Cardiac fibroblast (primary cell): ENCODE measurements around the gene MICAL3.
A peak's percentile ranks its signal among the peaks of the same experiment; 100 is the strongest.

Source experiments
- DNase-seq, 2 donors: peaks; one replicate each; pipeline versions ENCODE4 v3.0.0 to v3.0.0-alpha.2; 2010; ENCODE audit warnings: low read depth in 2 of 2
- H3K4me3 ChIP-seq, 2 donors: replicated peaks in 1 of 2; 1 replicate in 1 of 2; 2 replicates in 1 of 2; pipeline ENCODE4 v1.5.1; 2011; ENCODE audit warnings: low read depth in 2 of 2, low read length in 2 of 2, mild to moderate bottlenecking in 2 of 2, moderate library complexity in 1 of 2
- TF ChIP-seq, protein P1 (sequence below): IDR thresholded peaks from one replicate; pipeline ENCODE4 v1.5.1; 2011; ENCODE audit warnings: low read depth, mild to moderate bottlenecking, low read length, inconsistent platforms

The MICAL3 gene

DNA sequence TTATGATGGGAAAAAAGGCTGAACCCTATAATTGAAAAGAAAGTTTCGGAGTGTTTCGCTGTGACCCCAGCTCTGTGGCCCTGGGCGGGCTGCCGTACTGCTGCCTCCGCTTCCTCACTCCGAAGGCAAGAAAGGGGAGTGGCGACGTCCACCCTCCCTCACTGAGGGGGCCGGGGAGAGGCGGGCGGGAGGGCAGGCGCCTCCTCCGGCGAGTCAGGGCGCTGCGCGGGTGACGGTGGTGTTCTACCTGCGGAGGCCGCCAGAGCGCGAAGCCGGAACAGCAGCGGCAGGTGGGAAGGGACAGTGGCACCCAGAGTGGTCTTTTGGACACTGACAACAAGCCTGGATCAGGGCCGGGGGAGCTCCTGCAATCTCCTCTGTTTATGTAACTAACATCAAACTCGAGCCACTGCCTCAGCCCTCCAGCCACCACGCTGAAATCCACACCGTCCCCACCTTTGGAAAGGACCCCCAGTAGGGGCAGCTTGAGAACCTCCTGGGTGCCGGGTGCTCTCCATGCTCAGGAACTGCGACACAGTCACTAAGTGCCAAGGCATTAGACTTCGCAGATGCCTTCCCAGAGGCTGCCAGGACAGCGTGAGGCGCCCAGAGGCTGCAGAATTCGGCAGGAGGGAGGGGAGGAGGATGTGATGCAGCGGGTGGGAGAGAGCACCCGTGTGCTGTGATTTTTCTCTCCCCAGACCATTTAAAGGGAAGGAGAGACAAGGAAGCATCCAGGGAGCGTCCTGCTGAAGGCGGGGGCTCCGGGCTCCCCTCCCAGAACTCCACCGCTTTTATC, 275.6 kb downstream of the MICAL3 start:
- TF ChIP-seq, protein P1, sequence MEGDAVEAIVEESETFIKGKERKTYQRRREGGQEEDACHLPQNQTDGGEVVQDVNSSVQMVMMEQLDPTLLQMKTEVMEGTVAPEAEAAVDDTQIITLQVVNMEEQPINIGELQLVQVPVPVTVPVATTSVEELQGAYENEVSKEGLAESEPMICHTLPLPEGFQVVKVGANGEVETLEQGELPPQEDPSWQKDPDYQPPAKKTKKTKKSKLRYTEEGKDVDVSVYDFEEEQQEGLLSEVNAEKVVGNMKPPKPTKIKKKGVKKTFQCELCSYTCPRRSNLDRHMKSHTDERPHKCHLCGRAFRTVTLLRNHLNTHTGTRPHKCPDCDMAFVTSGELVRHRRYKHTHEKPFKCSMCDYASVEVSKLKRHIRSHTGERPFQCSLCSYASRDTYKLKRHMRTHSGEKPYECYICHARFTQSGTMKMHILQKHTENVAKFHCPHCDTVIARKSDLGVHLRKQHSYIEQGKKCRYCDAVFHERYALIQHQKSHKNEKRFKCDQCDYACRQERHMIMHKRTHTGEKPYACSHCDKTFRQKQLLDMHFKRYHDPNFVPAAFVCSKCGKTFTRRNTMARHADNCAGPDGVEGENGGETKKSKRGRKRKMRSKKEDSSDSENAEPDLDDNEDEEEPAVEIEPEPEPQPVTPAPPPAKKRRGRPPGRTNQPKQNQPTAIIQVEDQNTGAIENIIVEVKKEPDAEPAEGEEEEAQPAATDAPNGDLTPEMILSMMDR = peak; percentile 23
- no peak overlapping the region for H3K4me3 ChIP-seq
- no peak for DNase-seq

DNA sequence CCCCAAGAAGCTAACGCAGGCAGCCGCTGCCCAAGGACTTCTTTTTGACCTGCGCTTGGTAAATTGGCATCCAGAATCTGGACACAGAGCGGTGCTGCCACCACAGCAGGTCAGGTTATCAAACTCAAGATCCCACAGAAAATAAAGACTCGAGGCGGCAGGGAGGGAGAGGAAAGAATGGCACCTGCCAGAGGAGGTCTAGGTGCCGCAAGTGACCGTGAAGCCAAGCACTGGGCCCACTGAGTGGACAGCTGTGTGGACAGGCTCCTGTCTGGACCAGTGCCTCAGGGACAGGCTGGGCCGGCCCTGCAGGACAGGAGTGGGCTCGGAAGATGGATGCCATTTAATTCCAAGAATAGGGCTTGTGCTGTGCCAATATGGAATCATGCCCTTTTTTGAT, 277.4 kb downstream of the MICAL3 start:
- H3K4me3 ChIP-seq = no peak overlapping the region
- DNase-seq = no peak
- TF ChIP-seq, protein P1 = no peak

DNA sequence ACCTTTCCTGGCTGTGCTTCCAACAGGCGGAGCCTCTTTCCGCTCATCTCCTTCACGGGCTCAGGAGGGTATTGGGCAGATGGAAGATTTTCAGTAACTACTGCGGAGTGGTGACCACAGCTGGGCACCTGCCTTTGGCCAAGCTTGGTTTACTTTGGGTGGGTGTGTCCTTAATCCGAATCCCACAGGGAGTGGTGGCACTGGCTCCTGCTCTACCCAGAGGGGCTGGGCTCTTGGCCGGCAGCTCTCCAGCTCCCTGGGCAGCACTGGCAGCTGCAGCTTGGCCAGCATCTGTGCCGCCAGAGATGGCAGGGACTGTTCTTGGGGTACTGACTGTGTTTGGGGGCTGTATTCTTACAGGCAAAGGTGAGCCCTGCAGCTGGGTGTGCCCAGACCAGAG, 279.9 kb downstream of the MICAL3 start:
- TF ChIP-seq, protein P1 = no peak
- H3K4me3 ChIP-seq = no peak overlapping the region

DNA sequence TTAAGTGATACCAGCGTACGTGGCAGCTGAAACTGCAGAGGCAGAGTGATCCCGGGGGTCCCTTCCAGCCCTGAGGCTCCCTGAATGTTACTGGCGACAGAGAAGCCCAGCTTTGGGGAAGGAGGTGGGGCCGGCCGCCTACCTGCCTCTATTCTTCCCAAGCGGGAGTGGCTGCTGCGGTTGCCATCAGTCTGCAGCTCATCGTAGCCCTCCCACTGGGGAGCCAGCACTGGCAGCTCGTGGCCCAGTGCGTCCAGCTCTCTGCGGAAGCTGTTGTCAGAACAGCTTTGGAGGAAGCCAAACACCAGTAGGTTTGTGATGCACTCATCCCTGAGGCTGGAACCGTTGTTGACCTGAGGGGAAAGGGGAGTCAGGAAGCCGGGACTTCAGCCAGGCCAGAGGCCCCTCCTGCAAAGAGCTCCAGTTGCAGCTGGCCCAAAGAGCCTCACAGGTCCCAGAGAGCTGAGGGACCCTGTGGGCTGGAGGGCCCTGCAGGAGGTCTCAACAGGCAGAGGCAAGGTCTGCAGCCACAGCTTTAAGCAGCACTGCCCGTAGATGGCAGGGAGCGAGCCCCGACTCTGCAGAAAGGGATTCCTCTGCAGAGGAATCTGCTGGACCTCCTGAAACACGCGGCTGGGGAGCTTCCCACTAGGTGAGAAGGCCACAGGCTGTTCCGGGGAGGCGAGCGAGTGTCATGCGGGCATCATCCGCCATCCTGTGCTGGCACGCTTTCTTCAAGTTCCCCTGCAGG, 280.5 kb downstream of the MICAL3 start:
- no peak overlapping the region for H3K4me3 ChIP-seq
- no peak for DNase-seq
- TF ChIP-seq, protein P1 = no peak

More for the DNA sequence above, 279.9 kb downstream of the MICAL3 start:
- no peak for DNase-seq

DNA sequence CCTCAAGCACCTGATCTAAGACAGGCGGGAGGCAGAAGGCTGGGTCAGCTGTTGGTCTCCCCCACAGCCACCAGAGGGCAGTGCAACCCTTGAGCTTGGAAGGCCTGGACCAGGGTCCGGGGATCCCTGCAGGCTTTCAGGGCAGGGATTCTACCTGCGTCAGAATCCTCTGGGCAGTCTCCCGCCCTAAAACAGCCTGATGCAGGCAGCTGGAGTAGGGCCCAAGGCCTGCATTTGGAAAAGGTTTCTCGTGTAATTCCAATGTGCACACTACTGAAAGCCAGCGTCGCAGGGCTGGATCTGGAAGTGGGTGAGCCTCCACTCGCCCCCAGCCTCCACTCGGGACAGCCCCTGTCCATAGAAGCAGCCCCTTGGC, 281.8 kb downstream of the MICAL3 start:
- TF ChIP-seq, protein P1 = peak; percentile 85
- no peak overlapping the region for H3K4me3 ChIP-seq
- peak; percentile 71 to 79 for DNase-seq

DNA sequence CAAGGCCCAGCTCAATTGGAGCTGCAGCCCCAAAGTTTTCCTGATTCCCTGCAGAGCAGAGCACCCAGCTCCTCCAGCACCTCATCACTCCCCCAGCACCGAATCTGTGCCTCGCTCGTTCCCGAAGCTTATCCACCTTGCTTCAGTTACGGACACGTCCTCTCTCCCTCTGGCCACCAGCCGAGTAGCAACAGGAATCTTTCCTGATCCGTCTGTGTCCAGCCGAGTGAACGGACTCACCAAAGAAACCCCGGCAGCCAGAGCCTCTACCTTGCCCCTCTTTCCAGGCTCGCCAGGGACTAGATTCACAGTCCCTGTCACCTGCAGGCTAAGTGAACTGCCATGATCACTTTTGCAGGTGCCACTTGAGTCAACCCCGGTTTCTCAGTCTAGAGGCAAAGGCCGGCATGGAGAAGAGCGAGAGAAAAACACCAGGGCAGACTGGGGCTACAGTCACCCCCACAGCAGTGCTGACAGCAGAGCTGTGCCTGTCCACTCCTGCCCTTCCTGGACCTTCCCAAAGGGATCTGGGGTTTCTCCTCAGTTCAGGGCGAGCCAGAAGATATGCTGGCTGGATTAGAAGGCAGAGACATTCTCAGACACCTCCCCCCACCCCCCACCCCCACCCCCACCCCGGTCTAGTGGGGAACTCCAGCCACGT, 282.4 kb downstream of the MICAL3 start:
- no peak overlapping the region for H3K4me3 ChIP-seq
- DNase-seq = no peak
- TF ChIP-seq, protein P1 = no peak
